ENCODE data around the gene PALM.
"Not testable (repeated sequence)": the region's sequence is repeated elsewhere in the genome, so short reads cannot be mapped to it uniquely, and the experiment has no call there.

The PALM gene

GRCh38 chr19:668675-669434 is 39.9 kb upstream of the PALM start:
- H3K4me3 ChIP-seq (ENCODE audit: low read depth, low read length); H3K9me3 ChIP-seq (ENCODE audit: control insufficient read depth, insufficient read depth, low read depth, low read length); H3K27ac ChIP-seq (ENCODE audit: low read depth, low read length); H3K27me3 ChIP-seq (ENCODE audit: control insufficient read depth, insufficient read depth, low read length); H3K9ac ChIP-seq (ENCODE audit: low read length); H3K36me3 ChIP-seq (ENCODE audit: control insufficient read depth, insufficient read depth, low read length); H3K4me1 ChIP-seq (ENCODE audit: control insufficient read depth, insufficient read depth, low read length): not testable (repeated sequence)

GRCh38 chr19:670609-671075 is 38.1 kb upstream of the PALM start:
- no peak overlapping the region for H3K4me3 ChIP-seq (ENCODE audit: low read depth, low read length)
- no peak overlapping the region for H3K27ac ChIP-seq (ENCODE audit: low read depth, low read length)
- H3K9ac ChIP-seq (ENCODE audit: low read length), result no peak overlapping the region
- peaks cover 16% of the 10 kb centered on the region for H3K27me3 ChIP-seq (ENCODE audit: control insufficient read depth, insufficient read depth, low read length)
- no peaks in the 10 kb centered on the region for H3K36me3 ChIP-seq (ENCODE audit: control insufficient read depth, insufficient read depth, low read length)
- H3K9me3 ChIP-seq (ENCODE audit: control insufficient read depth, insufficient read depth, low read depth, low read length), result peaks cover 4% of the 10 kb centered on the region; the same call in 1 of the 2 replicates
- H3K4me1 ChIP-seq (ENCODE audit: control insufficient read depth, insufficient read depth, low read length), result no peaks in the 10 kb centered on the region

- no peaks in the 10 kb centered on the region for H3K36me3 ChIP-seq (ENCODE audit: control insufficient read depth, insufficient read depth, low read length)
- no peak overlapping the region for H3K27ac ChIP-seq (ENCODE audit: low read depth, low read length)
- peaks cover 34% of the 10 kb centered on the region for H3K27me3 ChIP-seq (ENCODE audit: control insufficient read depth, insufficient read depth, low read length)
- no peak overlapping the region for H3K4me3 ChIP-seq (ENCODE audit: low read depth, low read length)
- H3K4me1 ChIP-seq (ENCODE audit: control insufficient read depth, insufficient read depth, low read length), result peaks cover 15% of the 10 kb centered on the region
- H3K9me3 ChIP-seq (ENCODE audit: control insufficient read depth, insufficient read depth, low read depth, low read length), result no peaks in the 10 kb centered on the region
- no peak overlapping the region for H3K9ac ChIP-seq (ENCODE audit: low read length)
Measured at GRCh38 chr19:674282-675151, 34.2 kb upstream of the PALM start.

GRCh38 chr19:676007-676338 is 32.8 kb upstream of the PALM start:
- H3K4me1 ChIP-seq (ENCODE audit: control insufficient read depth, insufficient read depth, low read length), result peaks cover 16% of the 10 kb centered on the region
- H3K4me3 ChIP-seq (ENCODE audit: low read depth, low read length), result peak overlapping the region; percentile 41; the same call in 1 of the 2 replicates

GRCh38 chr19:676339-677105 is 32.2 kb upstream of the PALM start, which contains the start of gene FSTL3:
FSTL3 (plus strand) TSS chr19:676392; CDS start chr19:676424, 32 bp downstream.
- Histone ChIP-seq H3K27me3 (ENCODE audit: control insufficient read depth, insufficient read depth, low read length) (peaks cover 34% of the 10 kb centered on the region), H3K4me1 (ENCODE audit: control insufficient read depth, insufficient read depth, low read length) (peaks cover 19% of the 10 kb centered on the region), H3K9ac (ENCODE audit: low read length) (no peak within 1 kb of the TSS), H3K36me3 (ENCODE audit: control insufficient read depth, insufficient read depth, low read length) (no peaks in the 10 kb centered on the region), H3K4me3 (ENCODE audit: low read depth, low read length) (peak within 1 kb of the TSS; percentile 50), H3K9me3 (ENCODE audit: control insufficient read depth, insufficient read depth, low read depth, low read length) (no peaks in the 10 kb centered on the region), H3K27ac (ENCODE audit: low read depth, low read length) (no peak within 1 kb of the TSS)

More at GRCh38 chr19:676007-676338, 32.8 kb upstream of the PALM start:
- H3K9ac ChIP-seq (ENCODE audit: low read length), result no peak overlapping the region
- peaks cover 34% of the 10 kb centered on the region for H3K27me3 ChIP-seq (ENCODE audit: control insufficient read depth, insufficient read depth, low read length)
- H3K27ac ChIP-seq (ENCODE audit: low read depth, low read length), result no peak overlapping the region
- H3K36me3 ChIP-seq (ENCODE audit: control insufficient read depth, insufficient read depth, low read length), result no peaks in the 10 kb centered on the region
- no peaks in the 10 kb centered on the region for H3K9me3 ChIP-seq (ENCODE audit: control insufficient read depth, insufficient read depth, low read depth, low read length)

GRCh38 chr19:677201-677600 is 31.5 kb upstream of the PALM start:
- H3K36me3 ChIP-seq (ENCODE audit: control insufficient read depth, insufficient read depth, low read length), result no peaks in the 10 kb centered on the region
- peaks cover 19% of the 10 kb centered on the region for H3K4me1 ChIP-seq (ENCODE audit: control insufficient read depth, insufficient read depth, low read length)
- H3K4me3 ChIP-seq (ENCODE audit: low read depth, low read length), result no peak overlapping the region
- H3K9me3 ChIP-seq (ENCODE audit: control insufficient read depth, insufficient read depth, low read depth, low read length), result no peaks in the 10 kb centered on the region
- H3K27me3 ChIP-seq (ENCODE audit: control insufficient read depth, insufficient read depth, low read length), result peaks cover 34% of the 10 kb centered on the region
- no peak overlapping the region for H3K9ac ChIP-seq (ENCODE audit: low read length)
- H3K27ac ChIP-seq (ENCODE audit: low read depth, low read length), result no peak overlapping the region

GRCh38 chr19:677601-678436 is 30.9 kb upstream of the PALM start:
- H3K9ac ChIP-seq (ENCODE audit: low read length), result no peak overlapping the region
- H3K36me3 ChIP-seq (ENCODE audit: control insufficient read depth, insufficient read depth, low read length), result no peaks in the 10 kb centered on the region
- no peaks in the 10 kb centered on the region for H3K9me3 ChIP-seq (ENCODE audit: control insufficient read depth, insufficient read depth, low read depth, low read length)
- H3K4me3 ChIP-seq (ENCODE audit: low read depth, low read length), result no peak overlapping the region
- H3K27ac ChIP-seq (ENCODE audit: low read depth, low read length), result no peak overlapping the region
- peaks cover 19% of the 10 kb centered on the region for H3K4me1 ChIP-seq (ENCODE audit: control insufficient read depth, insufficient read depth, low read length)
- peaks cover 34% of the 10 kb centered on the region for H3K27me3 ChIP-seq (ENCODE audit: control insufficient read depth, insufficient read depth, low read length)

GRCh38 chr19:678791-679388 is 29.8 kb upstream of the PALM start:
- Histone ChIP-seq H3K27me3 (ENCODE audit: control insufficient read depth, insufficient read depth, low read length) (peaks cover 32% of the 10 kb centered on the region), H3K9ac (ENCODE audit: low read length) (no peak overlapping the region)

GRCh38 chr19:679418-680286 is 29.1 kb upstream of the PALM start:
- H3K27ac ChIP-seq (ENCODE audit: low read depth, low read length), result 0 out of 2 replicates have a peak overlapping the region, but pooled peaks have one; percentile 69
- H3K9ac ChIP-seq (ENCODE audit: low read length), result peak overlapping the region; percentile 84
- no peaks in the 10 kb centered on the region for H3K36me3 ChIP-seq (ENCODE audit: control insufficient read depth, insufficient read depth, low read length)
- H3K27me3 ChIP-seq (ENCODE audit: control insufficient read depth, insufficient read depth, low read length), result peaks cover 27% of the 10 kb centered on the region
- H3K4me1 ChIP-seq (ENCODE audit: control insufficient read depth, insufficient read depth, low read length), result peaks cover 19% of the 10 kb centered on the region
- H3K4me3 ChIP-seq (ENCODE audit: low read depth, low read length), result peak overlapping the region; percentile 78
- no peaks in the 10 kb centered on the region for H3K9me3 ChIP-seq (ENCODE audit: control insufficient read depth, insufficient read depth, low read depth, low read length)

More at GRCh38 chr19:678791-679388, 29.8 kb upstream of the PALM start:
- H3K36me3 ChIP-seq (ENCODE audit: control insufficient read depth, insufficient read depth, low read length), result no peaks in the 10 kb centered on the region
- peak overlapping the region; percentile 78 for H3K4me3 ChIP-seq (ENCODE audit: low read depth, low read length)
- H3K4me1 ChIP-seq (ENCODE audit: control insufficient read depth, insufficient read depth, low read length), result peaks cover 19% of the 10 kb centered on the region
- no peak overlapping the region for H3K27ac ChIP-seq (ENCODE audit: low read depth, low read length)
- no peaks in the 10 kb centered on the region for H3K9me3 ChIP-seq (ENCODE audit: control insufficient read depth, insufficient read depth, low read depth, low read length)
